Neural crest cell (in vitro differentiated cells): ENCODE data around the gene EEPD1. TPM values are rescaled to one million over a fixed set of nuclear protein-coding genes. Genes with fewer than 3 reads are reported as not detected.

Experiments
- DNase-seq: peaks from one replicate; pipeline ENCODE4 v3.0.0; 2021; ENCODE audit warnings: low read depth, mixed read lengths, low spot score
- H3K27ac Mint-ChIP-seq: one replicate; pipeline ENCODE4 v1.8.0; 2021; ENCODE audit warnings: mild to moderate bottlenecking, mixed read lengths; ENCODE audit not compliant: unreplicated experiment
- H3K27me3 Mint-ChIP-seq: 2 replicates; pipeline ENCODE4 v1.8.0; 2021; ENCODE audit warnings: low read depth, mild to moderate bottlenecking, mixed read lengths
- H3K36me3 Mint-ChIP-seq: 2 replicates; pipeline ENCODE4 v1.8.0; 2021; ENCODE audit warnings: low read depth, mild to moderate bottlenecking, mixed read lengths
- H3K4me1 Mint-ChIP-seq: 2 replicates; pipeline ENCODE4 v1.8.0; 2021; ENCODE audit warnings: mixed read lengths
- H3K4me3 Mint-ChIP-seq: one replicate; pipeline ENCODE4 v1.8.0; 2021; ENCODE audit warnings: mild to moderate bottlenecking, mixed read lengths
- H3K9me3 Mint-ChIP-seq: 2 replicates; pipeline ENCODE4 v1.8.0; 2021; ENCODE audit warnings: mixed read lengths
- total RNA-seq: library from RNA; stranded (reverse); gene quantifications from 2 replicates; pipeline ENCODE4 v1.2.1, GENCODE V29; 2021
- TF ChIP-seq, protein P1 (sequence below): fragments of 200-600 bp; sonication (generic); conservative IDR thresholded peaks from 2 replicates; pipeline ENCODE4 v1.5.0; 2021; ENCODE audit warnings: antibody characterized with exemption, mild to moderate bottlenecking

EEPD1 gene
- total RNA-seq, 1 donor from 2014 or later: 5.5 TPM

DNA sequence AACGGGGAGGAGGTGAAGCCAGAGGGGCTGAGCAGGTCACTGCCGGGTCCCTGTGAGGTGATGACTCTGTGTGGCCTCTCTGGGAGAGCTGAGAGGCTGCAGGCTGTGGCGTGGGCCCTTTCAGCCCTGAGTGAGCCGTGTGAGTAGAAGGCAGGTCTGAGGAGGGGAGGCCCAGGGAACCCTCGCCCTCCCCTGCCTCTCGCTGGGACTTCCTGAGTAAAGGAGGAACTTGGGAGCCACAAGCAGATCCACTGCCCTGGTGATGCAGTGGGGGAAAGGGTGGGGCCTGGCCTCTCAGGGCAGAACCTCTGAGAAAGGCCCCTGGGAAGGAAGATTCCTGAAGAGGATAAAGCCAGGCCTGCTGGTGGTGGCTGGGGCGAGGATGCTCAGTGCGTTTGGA lies 22.8 kb downstream of the EEPD1 start:
- Mint-ChIP-seq H3K27ac (no peak overlapping the region), H3K4me1 (no peaks in the 10 kb centered on the region), H3K9me3 (no peaks in the 10 kb centered on the region), H3K36me3 (peaks cover 3% of the 10 kb centered on the region), H3K27me3 (no peaks in the 10 kb centered on the region), H3K4me3 (no peak overlapping the region)
- DNase-seq: no peak
- TF ChIP-seq, protein P1, sequence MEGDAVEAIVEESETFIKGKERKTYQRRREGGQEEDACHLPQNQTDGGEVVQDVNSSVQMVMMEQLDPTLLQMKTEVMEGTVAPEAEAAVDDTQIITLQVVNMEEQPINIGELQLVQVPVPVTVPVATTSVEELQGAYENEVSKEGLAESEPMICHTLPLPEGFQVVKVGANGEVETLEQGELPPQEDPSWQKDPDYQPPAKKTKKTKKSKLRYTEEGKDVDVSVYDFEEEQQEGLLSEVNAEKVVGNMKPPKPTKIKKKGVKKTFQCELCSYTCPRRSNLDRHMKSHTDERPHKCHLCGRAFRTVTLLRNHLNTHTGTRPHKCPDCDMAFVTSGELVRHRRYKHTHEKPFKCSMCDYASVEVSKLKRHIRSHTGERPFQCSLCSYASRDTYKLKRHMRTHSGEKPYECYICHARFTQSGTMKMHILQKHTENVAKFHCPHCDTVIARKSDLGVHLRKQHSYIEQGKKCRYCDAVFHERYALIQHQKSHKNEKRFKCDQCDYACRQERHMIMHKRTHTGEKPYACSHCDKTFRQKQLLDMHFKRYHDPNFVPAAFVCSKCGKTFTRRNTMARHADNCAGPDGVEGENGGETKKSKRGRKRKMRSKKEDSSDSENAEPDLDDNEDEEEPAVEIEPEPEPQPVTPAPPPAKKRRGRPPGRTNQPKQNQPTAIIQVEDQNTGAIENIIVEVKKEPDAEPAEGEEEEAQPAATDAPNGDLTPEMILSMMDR: no peak

DNA sequence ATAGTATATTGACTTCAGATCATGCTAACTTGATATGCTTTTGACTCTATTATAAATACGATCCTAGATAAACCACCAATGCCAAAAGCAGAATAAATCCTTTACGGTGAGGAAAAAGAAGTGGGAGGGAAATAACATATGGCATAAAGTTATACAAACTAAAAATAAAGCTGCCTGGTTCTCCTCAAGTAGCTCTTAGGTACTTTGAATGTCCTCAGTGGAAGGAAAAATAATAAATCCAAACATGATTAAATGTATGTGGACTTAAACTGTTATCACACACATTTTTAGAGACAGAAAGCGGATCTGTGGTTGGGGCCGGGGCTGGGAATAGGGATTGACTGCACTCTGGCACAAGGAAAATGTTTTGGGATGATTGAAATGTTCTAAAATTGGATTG lies 23.6 kb downstream of the EEPD1 start:
- Mint-ChIP-seq H3K27ac (no peak overlapping the region), H3K4me3 (no peak overlapping the region), H3K36me3 (peaks cover 3% of the 10 kb centered on the region), H3K9me3 (no peaks in the 10 kb centered on the region), H3K4me1 (no peaks in the 10 kb centered on the region), H3K27me3 (no peaks in the 10 kb centered on the region)
- TF ChIP-seq, protein P1: no peak
- DNase-seq: no peak

DNA sequence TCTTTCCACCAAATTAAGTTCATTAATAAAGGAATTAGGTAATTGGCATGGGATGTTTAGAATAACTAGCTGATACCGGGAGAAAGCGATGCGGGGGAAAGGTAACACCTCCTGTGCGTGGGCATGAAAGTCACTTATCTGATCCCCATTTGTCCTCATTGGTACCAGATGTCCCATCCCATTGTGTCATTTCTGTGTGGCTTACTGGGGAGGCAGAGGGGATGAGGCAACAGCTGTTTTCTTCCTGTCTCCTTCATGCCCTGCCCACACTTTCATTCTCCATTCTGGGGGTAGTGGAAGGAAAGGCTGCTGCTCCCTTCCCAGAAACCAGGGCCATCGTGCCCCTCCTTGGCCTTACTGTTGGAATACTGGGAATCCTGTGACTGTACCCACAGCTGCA lies 27.1 kb downstream of the EEPD1 start:
- Mint-ChIP-seq H3K27me3 (no peaks in the 10 kb centered on the region), H3K9me3 (no peaks in the 10 kb centered on the region), H3K36me3 (no peaks in the 10 kb centered on the region), H3K4me1 (no peaks in the 10 kb centered on the region), H3K4me3 (no peak overlapping the region), H3K27ac (no peak overlapping the region)
- DNase-seq: no peak
- TF ChIP-seq, protein P1: no peak

DNA sequence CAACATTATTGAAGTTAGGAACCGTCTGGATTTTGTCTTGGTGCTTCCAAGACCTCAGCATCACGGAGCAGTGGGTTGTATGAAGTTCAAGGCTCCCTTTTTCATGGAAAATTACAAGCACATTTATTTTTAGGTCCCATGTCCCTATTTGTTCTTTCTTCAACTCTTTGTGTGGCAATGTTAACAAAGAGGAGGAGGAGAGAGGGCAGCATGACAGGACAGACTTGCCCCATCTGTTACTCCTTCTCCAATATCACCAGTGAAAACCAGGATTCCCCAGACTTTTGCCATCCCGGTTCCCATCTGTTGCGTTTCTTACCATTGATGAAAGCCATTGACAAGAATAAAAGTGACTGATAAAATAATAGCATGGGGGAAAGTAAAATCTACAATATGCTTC lies 28.6 kb downstream of the EEPD1 start:
- no peak for DNase-seq
- TF ChIP-seq, protein P1: no peak
- Mint-ChIP-seq H3K9me3 (no peaks in the 10 kb centered on the region), H3K4me3 (no peak overlapping the region), H3K4me1 (peaks cover 3% of the 10 kb centered on the region), H3K27ac (no peak overlapping the region), H3K27me3 (no peaks in the 10 kb centered on the region), H3K36me3 (no peaks in the 10 kb centered on the region)

DNA sequence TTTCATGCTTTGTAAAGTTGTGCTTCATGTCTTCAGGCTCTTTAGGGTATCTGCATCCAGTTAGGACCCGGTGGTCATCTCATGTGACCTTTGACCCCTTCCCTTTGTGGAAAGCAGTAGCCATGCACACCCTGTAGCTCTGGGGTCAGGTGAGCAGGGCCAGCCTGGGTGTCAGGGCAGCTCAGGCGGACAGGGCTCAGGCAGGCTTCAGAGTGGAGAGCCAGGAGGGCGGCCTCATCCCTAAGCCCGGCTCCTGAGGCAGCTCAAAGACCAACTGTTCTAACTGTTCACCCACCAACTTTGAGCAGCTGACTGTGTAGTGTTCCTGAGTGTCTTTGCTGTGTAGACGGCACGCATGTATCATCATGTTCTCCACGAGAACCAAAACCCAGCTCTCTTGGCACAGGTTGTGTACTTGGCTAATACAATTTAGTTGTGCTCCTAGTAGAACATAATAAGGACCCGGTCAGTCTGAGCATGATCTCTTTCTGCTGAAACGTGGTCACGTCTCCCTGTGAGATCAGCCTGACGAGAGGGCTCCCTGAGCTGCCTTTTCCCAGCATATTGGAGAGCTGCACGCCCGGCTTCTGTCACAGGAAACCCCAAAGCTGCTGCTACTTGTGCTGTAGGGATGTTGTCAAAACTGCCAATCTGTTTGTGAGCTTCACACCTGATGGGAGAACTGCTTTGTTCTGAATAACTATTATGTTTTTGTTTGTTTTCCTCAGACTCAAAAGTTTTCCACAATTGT lies 30.0 kb downstream of the EEPD1 start:
- no peak overlapping the region for H3K27ac Mint-ChIP-seq
- H3K36me3 Mint-ChIP-seq: no peaks in the 10 kb centered on the region
- no peaks in the 10 kb centered on the region for H3K27me3 Mint-ChIP-seq
- peaks cover 9% of the 10 kb centered on the region for H3K4me1 Mint-ChIP-seq
- no peaks in the 10 kb centered on the region for H3K9me3 Mint-ChIP-seq
- DNase-seq: no peak
- H3K4me3 Mint-ChIP-seq: no peak overlapping the region
- TF ChIP-seq, protein P1: no peak
